Transverse colon (tissue), 4 donors: ENCODE results near the gene APBA1. TPM values are rescaled to one million over a fixed set of nuclear protein-coding genes. Genes with fewer than 3 reads are reported as not detected.

Source experiments
- DNase-seq: peaks from one replicate; pipeline ENCODE4 v3.0.0-alpha.2; 2019
- H3K27ac ChIP-seq, 4 donors: fragments of 200-600 bp; sonication (generic); 2 replicates each; pipeline ENCODE4 v1.5.1; 2016 to 2018; ENCODE audit warnings: inconsistent platforms in 4 of 4
- H3K27me3 ChIP-seq: fragments of 200-600 bp; sonication (generic); 2 replicates; pipeline ENCODE4 v1.5.1; 2017; ENCODE audit warnings: inconsistent platforms
- H3K36me3 ChIP-seq, 4 donors: fragments of 200-600 bp; sonication (generic); 2 replicates each; pipeline ENCODE4 v1.5.1; 2017 to 2019; ENCODE audit warnings: inconsistent platforms in 4 of 4
- H3K4me1 ChIP-seq, 4 donors: fragments of 200-600 bp; sonication (generic); 2 replicates each; pipeline ENCODE4 v1.5.1; 2017 to 2020; ENCODE audit warnings: inconsistent platforms in 4 of 4
- H3K4me3 ChIP-seq, 4 donors: fragments of 200-600 bp; sonication (generic); 1 replicate in 1 of 4; 2 replicates in 3 of 4; pipeline versions ENCODE4 v1.5.1 to v1.6.1; 2017 to 2019; ENCODE audit warnings: inconsistent platforms in 4 of 4
- H3K9me3 ChIP-seq, 2 donors: fragments of 200-600 bp; sonication (generic); 2 replicates each; pipeline ENCODE4 v1.5.1; 2017 to 2019; ENCODE audit warnings: inconsistent platforms in 2 of 2
- CTCF ChIP-seq, 5 experiments: fragments of 200-600 bp in 3 of 5; fragments of 450-650 bp in 2 of 5; sonication (generic) in 3 of 5; IDR thresholded peaks; 1 replicate in 2 of 5; 2 replicates in 3 of 5; pipeline ENCODE4 v1.5.1; 2016 to 2017; ENCODE audit warnings: antibody characterized with exemption in 5 of 5, inconsistent platforms in 3 of 5, mild to moderate bottlenecking in 2 of 5, moderate library complexity in 1 of 5
- EP300 ChIP-seq: sonication (generic); formaldehyde crosslinking; IDR thresholded peaks from one replicate; pipeline ENCODE4 v1.6.1; 2017; ENCODE audit warnings: antibody characterized with exemption, low read depth
- POLR2A ChIP-seq: fragments of 450-650 bp; IDR thresholded peaks from one replicate; pipeline ENCODE4 v1.6.1; 2016; ENCODE audit warnings: antibody characterized with exemption, mild to moderate bottlenecking, moderate library complexity
- POLR2AphosphoS5 ChIP-seq, 3 donors: sonication (generic); formaldehyde crosslinking; IDR thresholded peaks; one replicate each; pipeline ENCODE4 v1.6.1; 2016; ENCODE audit warnings: antibody characterized with exemption in 3 of 3
- WGBS, 2 donors: methylation state at CpG; one replicate each; pipeline ENCODE4 v1.1.5; 2018; ENCODE audit warnings: low coverage in 1 of 2; 5-methylcytosine and 5-hydroxymethylcytosine counted together
- in situ Hi-C, 4 donors: fragments of 200-750 bp; cut with MboI; loops; one replicate each; pipeline versions ENCODE4 v1.15.0 to v1.15.1; 2017; ENCODE audit warnings: low sequenced_read_pairs in 3 of 4, low pct_ligation_motif_present in 1 of 4, low pct_unique_long_range_greater_than_20kb in 1 of 4
- intact Hi-C: fragments of 100-400 bp; cut with DNase I; formaldehyde crosslinking; loops from one replicate; pipeline ENCODE4 v1.15.1; 2023; ENCODE audit warnings: low total_unique reads
- total RNA-seq, 4 donors: library from RNA; depleted of rRNA; stranded (reverse); fragments of >200 nt; gene quantifications; one replicate each; pipeline ENCODE4 v1.1.0, GENCODE V29; 2016

APBA1 gene
- total RNA-seq, 4 donors from 2014 or later: 7.6 to 11.6 (median 10.2) TPM

GRCh38 chr9:69486498-69486897, 185.7 kb downstream of the APBA1 start:
- Histone ChIP-seq H3K4me1 (peaks cover 0 to 4% (median 0%) of the 10 kb centered on the region in 4 donors), H3K27me3 (no peaks in the 10 kb centered on the region), H3K4me3 (no peak overlapping the region), H3K36me3 (no peaks in the 10 kb centered on the region), H3K9me3 (no peaks in the 10 kb centered on the region), H3K27ac (no peak overlapping the region)
- intact Hi-C loops (no loop called here), in situ Hi-C loops (no loop called here)
- DNase-seq: no peak
- 56 to 71% methylated on average over 3 of the region's 3 CpGs for WGBS, 2 donors
- TF ChIP-seq POLR2A (no peak), POLR2AphosphoS5 (IDR thresholded peaks at IDR 0.05) (no peak), EP300 (no peak), CTCF (IDR thresholded peaks at IDR 0.05) (no peak)

- no peaks in the 10 kb centered on the region for H3K9me3 ChIP-seq
- peak overlapping the region in 2 of 4 donors; percentile 17 to 42 for H3K27ac ChIP-seq
- in situ Hi-C loops (no loop called here), intact Hi-C loops (no loop called here)
- H3K4me1 ChIP-seq: peaks cover 0 to 4% (median 0%) of the 10 kb centered on the region in 4 donors
- no peaks in the 10 kb centered on the region for H3K27me3 ChIP-seq
- peak in 2 of 3 donors; percentile 24 to 40 for TF ChIP-seq POLR2AphosphoS5 (IDR thresholded peaks at IDR 0.05)
- TF ChIP-seq EP300: no peak
- peak; percentile 51 for DNase-seq
- no peaks in the 10 kb centered on the region for H3K36me3 ChIP-seq
- 37 to 44% methylated on average over 4 of the region's 4 CpGs for WGBS, 2 donors
- H3K4me3 ChIP-seq: no peak overlapping the region
Observed at GRCh38 chr9:69485466-69485865, 186.7 kb downstream of the APBA1 start.

GRCh38 chr9:69483886-69484422, 188.2 kb downstream of the APBA1 start:
- TF ChIP-seq EP300: no peak
- TF ChIP-seq POLR2A: no peak
- no peak for TF ChIP-seq CTCF (IDR thresholded peaks at IDR 0.05)
- no peak for TF ChIP-seq POLR2AphosphoS5 (IDR thresholded peaks at IDR 0.05)
- Histone ChIP-seq H3K36me3 (no peaks in the 10 kb centered on the region), H3K4me1 (peaks cover 0 to 4% (median 0%) of the 10 kb centered on the region in 4 donors), H3K9me3 (no peaks in the 10 kb centered on the region), H3K4me3 (no peak overlapping the region), H3K27ac (no peak overlapping the region), H3K27me3 (no peaks in the 10 kb centered on the region)
- in situ Hi-C loops (no loop called here), intact Hi-C loops (no loop called here)
- 75 to 77% methylated on average over 2 of the region's 2 CpGs for WGBS, 2 donors
- DNase-seq: no peak

- intact Hi-C loops (no loop called here), in situ Hi-C loops (no loop called here)
- Histone ChIP-seq H3K36me3 (no peaks in the 10 kb centered on the region), H3K27ac (peak overlapping the region in 2 of 4 donors; percentile 5 to 26), H3K9me3 (no peaks in the 10 kb centered on the region), H3K4me1 (peaks cover 0 to 6% (median 0%) of the 10 kb centered on the region in 4 donors), H3K4me3 (no peak overlapping the region), H3K27me3 (no peaks in the 10 kb centered on the region)
- 29 to 71% methylated on average over 2 to 7 of the region's 7 CpGs for WGBS, 2 donors
- no peak for DNase-seq
- TF ChIP-seq CTCF (IDR thresholded peaks at IDR 0.05) (no peak), POLR2AphosphoS5 (IDR thresholded peaks at IDR 0.05) (no peak), POLR2A (no peak), EP300 (no peak)
Observed at GRCh38 chr9:69476797-69477196, 195.4 kb downstream of the APBA1 start.

- Histone ChIP-seq H3K4me3 (no peak overlapping the region), H3K9me3 (no peaks in the 10 kb centered on the region), H3K27me3 (no peaks in the 10 kb centered on the region), H3K27ac (peak overlapping the region in 1 of 4 donors; percentile 26), H3K4me1 (peaks cover 0 to 14% (median 4%) of the 10 kb centered on the region in 4 donors), H3K36me3 (no peaks in the 10 kb centered on the region)
- in situ Hi-C loops: no loop called here
- DNase-seq: no peak
- WGBS, 2 donors: 47 to 55% methylated on average over 6 of the region's 6 CpGs
- TF ChIP-seq POLR2A (no peak), POLR2AphosphoS5 (IDR thresholded peaks at IDR 0.05) (no peak), EP300 (no peak)
- intact Hi-C loops: no loop called here
Observed at GRCh38 chr9:69476016-69476415, 196.2 kb downstream of the APBA1 start.
